ENCODE measurements around the gene STX1A.

GRCh38 chr7:73740771-73741170 is 21.3 kb upstream of the STX1A start:
- TF ChIP-seq TAF1 (IDR thresholded peaks at IDR 0.05; ENCODE audit: borderline replicate concordance, low read depth, low read length) (no peak), POLR2AphosphoS5 (IDR thresholded peaks at IDR 0.05; ENCODE audit: low read depth, low read length) (no peak)
